T-helper 1 cell (primary cell): ENCODE data around the gene NR1I2.

Experiments
- DNase-seq, 5 donors: peaks; one replicate each; pipeline ENCODE4 v3.0.0-alpha.2; 2012 to 2020
- total RNA-seq, 4 donors: gene quantifications; one replicate each; lab custom pipeline; 2026; lab: John Stamatoyannopoulos, UW

The NR1I2 gene
- total RNA-seq = 0.36 to 0.76 (median 0.50) reads per million in 4 donors

DNA sequence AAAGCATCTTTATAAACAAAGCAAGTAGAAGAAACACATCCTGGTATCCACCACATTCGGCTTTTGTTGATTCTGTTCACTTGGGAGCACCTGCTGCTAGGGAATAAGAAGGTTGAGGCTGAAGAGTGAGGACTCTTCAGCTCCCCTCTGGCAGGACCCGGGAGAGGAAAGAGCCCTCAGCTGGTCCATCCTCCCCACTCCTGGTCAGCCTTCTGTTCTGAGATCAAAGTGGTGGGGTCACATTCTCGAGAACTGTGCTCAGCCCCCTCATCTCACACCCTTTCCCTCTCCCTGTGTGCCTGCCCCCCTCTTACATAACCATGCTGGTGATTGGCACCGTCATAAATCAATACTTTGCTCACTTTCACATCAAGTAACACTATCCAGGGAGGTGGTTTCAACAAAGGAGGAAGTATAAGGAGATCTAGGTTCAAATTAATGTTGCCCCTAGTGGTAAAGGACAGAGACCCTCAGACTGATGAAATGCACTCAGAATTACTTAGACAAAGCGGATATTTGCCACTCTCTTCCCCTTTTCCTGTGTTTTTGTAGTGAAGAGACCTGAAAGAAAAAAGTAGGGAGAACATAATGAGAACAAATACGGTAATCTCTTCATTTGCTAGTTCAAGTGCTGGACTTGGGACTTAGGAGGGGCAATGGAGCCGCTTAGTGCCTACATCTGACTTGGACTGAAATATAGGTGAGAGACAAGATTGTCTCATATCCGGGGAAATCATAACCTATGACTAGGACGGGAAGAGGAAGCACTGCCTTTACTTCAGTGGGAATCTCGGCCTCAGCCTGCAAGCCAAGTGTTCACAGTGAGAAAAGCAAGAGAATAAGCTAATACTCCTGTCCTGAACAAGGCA lies at the start of gene NR1I2:
TSS of gene NR1I2 (plus strand) at position 772 of the 869 bp plus-strand sequence.
- DNase-seq = no peak

DNA sequence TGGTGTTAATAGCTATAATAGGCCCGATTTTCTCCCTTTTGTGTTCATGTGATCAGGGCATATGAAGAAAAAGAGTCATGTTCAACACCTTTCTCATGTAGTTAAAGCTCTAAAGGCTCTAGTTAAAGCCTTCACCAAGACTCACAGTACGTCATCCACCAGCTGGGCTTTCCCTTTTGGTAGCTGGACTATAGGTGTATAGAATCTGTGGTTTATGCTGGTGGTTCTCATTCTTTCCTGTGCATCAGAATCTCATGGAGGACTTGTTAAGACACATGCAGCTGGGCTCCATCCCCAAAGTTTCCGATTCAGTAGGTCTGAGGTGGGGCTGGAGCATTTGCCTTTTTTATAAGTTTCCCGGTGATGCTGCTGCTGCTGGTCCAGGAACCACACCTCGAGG lies 48.1 kb upstream of the NR1I2 start:
- no peak for DNase-seq

DNA sequence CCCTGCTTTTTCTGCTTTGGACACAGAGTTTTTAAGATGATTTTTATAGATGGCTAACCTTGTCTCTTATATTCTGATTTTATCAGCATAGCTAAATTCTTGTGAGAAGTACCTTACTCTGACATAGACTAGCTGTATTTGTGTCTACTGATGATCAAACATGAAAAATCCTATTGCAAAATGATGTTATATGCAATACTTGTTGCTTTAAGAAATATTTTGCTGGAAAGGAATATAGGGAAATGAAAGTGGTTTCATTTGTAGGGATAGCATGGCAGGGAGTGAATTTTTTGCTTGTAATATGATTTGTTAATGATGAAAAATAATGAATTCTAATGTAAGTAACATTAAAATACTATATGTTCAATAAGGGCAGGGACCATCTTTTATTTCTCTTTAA lies 43.2 kb upstream of the NR1I2 start:
- DNase-seq = no peak

DNA sequence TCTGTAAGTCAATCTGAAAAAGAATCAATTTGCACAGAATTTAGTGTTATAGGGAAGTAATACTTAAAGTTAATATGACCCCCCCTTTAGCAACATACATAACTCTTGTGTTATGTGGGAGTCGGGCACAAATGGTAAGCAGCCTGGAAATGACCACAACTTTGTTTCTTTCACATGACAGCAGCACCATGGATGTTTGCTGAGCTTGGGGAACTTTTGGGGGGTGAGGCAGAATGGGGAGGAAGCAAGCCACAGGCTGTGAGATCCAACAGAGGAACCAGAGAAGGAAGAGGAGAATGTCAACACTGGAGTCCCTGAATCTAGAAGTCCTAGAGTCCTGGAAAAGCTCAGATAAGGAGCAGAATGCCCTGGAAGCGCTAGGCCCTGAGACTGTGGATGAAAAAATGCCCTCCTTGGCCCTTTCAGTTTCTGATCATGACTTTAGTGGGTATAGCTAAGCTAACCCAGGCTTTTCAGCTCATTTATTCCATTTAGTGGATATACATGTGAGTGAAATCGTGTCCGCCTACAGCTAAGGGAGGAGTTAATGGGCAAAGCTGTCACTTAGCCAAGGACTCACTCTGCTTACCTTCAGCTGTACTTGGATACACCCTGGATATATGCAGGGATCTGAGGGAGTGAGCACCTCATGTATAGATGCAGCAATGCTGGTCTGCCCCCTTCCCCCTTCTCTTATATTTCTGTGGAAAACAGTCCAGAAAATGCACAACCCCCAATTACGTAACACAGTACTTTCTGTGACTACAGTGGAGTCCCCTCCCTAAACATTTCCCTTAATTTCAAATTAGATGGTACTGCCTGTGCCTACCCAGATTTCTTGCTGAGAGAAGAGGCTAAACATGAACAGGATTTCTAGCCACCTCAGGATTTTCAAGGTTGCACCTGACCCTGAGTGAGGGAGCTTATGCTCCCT lies 40.0 kb upstream of the NR1I2 start:
- DNase-seq = no peak

DNA sequence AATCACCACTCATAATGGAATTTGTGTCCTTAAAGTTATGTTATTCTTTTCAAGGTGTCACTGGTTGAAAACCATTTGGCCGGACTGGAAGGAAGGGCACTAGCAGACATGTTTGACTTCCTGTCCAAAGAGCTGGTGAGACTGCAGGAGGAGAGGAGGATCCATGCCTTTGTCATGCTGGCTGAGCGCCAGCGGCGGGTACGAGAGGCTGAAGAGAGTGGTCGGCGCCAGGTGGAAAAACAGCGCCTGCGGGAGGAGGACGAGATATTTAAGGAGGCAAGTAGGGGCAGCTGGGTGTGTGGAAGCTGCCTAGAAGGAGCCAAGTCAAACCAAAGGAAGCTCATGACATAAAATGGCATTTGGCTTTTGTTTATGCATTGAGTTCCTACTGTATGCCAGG lies 38.0 kb upstream of the NR1I2 start:
- no peak for DNase-seq

DNA sequence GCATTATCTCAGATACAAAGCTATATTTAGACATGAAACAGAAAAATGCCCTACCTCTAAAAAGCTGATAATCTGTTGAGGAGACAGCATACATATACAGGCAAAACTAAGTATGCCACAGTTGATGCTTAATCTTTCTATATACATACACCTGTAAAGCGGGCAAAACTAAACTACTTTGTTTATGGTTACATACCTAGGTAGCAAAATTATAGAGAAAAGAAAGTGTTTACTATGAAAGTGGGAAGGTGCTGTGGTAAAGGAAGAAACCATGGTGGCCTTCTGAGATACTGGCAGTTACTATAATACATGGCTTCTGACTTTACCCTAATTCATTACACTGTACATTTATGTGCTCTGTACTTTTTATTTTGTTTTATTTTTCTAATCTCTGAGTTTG lies 36.0 kb upstream of the NR1I2 start:
- DNase-seq = no peak

DNA sequence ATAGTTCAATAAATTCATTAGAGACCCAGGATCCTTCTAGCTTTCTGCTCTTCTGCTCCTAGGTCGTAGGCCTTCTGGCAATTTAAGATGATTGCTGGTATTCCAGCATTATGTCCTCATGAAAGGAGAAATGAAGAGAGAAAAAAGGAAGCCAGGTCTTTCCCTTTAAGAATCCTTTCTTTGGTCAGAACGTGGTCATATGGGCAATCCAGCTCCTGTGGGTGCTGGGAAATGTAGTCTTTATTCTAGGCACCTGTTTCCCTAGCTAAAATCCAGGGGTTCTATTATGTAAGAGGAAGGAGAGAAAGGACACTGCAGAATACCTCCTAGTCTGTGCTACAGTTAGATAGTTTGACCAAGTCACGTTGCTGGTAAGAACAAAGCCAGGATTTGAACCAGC lies 35.5 kb upstream of the NR1I2 start:
- DNase-seq = no peak

DNA sequence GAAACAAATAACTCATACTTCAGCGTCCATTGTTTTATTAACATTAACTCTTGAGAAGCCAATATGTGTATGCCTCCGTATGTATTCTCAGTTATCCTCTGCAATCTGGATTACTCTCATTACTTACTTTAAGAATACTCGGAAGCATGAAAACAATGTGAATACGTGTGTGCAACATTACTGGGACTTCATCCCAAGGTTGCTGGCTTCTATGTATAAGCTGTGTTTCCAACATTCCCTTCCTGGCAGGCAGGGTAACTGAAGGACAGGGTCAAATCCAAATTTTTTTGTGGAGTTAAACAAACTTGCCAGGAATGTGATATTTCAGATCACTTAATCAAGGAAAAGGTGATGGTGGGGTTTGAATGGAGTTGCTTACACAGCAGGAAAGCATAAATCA lies 34.5 kb upstream of the NR1I2 start:
- no peak for DNase-seq

DNA sequence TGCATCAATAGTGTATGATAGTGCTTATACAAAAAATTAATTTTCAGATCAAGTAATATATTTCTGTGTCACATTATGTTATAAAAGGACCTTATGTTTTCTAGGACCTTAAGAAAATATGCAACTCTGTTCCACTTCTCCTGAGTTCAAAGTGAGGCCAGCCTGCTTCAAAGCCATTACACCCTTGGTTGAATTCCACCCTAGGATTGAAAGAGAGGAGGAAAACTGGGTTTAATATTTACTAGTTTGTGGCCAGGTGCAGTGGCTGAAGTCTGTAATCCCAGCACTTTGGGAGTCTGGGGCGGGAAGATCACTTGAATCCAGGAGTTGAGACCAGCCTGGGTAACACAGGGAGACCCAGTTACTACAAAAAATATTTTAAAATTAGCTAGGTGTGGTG lies 32.9 kb upstream of the NR1I2 start:
- no peak for DNase-seq

DNA sequence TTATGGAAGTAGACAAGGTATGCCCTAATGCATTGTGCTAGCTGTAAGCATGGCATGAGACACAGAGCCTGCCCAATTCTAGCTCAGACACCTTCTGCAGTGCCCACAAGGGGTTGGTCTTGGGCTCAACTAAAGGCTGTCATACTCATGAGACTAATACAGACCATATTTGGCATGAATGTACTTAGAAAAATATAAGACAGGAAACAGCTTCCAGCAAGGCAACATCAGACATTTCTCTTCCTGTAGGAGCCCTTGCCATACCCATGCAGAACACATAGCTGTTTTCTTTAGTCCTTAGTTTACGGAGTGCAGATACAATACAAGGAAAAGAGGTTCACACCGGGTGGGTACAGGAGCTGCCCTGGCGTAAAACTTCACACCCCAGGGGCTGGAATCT lies 30.5 kb upstream of the NR1I2 start:
- DNase-seq = no peak

DNA sequence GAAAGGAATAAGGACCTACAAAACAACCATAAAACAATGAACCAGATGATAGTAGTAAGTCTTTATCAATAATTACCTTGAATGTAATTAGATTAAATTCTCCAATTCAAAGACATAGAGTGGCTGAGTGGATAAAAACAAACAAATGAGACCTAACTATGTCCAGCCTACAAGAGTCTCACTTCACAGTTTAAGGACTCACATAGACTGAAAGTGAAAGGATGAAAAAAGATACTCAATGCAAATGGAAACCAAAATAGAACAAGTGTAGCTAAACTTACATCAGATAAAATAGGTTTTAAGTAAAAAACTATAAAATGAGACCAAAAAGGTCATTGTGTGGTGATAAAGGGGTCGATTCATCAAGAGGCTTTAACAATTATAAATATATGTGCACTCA lies 21.9 kb upstream of the NR1I2 start:
- DNase-seq = no peak

DNA sequence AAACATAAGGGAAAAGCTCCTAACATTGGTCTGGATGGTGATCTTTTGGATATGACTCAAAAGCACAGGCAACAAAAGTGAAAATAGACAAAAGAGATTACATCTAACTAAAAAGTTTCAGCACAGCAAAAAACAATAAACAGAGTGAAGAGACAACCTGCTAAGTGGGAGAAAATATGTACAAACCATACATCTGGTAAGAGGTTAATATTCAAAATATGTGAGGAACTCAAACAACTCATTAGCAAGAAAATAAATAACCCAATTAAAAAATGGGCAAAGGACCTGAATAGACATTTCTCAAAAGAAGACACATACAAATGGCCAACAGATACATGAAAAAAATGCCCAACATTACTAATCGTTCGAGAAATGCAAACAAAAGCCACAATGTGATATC lies 19.0 kb upstream of the NR1I2 start:
- no peak for DNase-seq

DNA sequence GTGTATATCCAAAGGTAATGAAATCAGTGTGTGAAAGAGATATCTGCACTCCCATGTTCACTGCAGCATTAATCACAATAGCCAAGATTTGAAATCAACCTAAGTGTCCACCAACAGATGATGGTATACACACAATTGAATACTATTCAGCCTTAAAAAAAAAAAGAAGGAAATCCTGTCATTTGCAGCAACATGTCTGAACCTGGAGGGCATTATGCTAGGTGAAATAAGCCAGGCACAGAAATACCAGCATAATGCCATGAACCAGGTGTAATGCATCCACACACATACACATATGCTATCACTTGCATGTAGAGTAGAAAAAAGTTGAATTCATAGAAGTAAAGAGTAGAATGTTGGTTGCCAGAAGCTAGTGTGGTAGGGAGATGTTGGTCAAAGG lies 18.4 kb upstream of the NR1I2 start:
- no peak for DNase-seq

DNA sequence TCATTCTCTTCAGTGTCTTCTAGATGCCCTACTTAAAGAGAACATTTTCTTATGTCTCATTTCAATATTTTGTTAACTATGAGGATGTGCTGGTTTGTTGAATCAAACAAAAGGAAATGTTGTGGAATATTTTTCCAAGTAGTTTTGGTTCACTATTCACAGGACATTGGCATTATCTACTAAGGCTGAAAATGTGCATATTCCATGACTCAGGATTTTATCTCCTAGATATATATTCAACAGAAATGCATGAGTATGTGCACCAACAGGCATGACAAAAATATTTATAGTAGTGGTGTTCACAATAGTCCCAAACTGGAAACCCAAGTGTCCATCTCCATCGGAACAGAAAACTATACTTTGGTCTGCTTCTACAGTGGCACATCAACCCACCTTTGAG lies 16.7 kb upstream of the NR1I2 start:
- no peak for DNase-seq

DNA sequence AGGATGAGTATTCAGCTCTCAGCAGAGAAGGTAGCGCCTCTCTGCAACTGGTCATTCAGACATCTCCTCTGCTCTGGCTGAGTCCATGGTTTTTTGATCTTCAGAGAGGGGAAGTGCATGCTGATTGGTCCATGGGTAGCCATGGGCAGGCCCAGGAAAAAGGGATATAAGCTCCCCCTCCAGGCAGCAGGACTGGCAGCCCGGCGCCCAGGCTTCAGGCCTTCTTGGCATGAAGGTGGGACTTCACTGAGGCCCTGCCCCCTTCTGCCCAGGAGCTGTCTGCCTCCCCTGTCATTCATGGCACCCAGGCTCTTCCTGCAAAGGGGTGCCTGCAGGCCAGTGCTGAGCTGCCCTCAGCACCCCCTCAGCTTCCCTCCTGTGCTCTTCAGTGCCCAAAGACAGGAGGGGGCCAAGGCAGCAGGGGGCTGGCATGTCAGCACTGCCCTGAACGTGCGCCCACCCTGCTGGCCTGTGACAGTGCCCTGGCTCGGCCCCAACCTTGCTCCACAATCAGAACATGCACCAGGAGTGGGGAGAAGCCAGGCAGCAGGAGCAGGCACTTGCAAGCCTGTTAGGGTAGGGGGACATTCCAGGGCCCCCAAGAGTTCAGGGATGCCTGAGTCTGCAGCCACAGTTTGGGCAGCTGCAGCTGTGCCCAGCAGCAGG lies 13.8 kb upstream of the NR1I2 start:
- no peak for DNase-seq

DNA sequence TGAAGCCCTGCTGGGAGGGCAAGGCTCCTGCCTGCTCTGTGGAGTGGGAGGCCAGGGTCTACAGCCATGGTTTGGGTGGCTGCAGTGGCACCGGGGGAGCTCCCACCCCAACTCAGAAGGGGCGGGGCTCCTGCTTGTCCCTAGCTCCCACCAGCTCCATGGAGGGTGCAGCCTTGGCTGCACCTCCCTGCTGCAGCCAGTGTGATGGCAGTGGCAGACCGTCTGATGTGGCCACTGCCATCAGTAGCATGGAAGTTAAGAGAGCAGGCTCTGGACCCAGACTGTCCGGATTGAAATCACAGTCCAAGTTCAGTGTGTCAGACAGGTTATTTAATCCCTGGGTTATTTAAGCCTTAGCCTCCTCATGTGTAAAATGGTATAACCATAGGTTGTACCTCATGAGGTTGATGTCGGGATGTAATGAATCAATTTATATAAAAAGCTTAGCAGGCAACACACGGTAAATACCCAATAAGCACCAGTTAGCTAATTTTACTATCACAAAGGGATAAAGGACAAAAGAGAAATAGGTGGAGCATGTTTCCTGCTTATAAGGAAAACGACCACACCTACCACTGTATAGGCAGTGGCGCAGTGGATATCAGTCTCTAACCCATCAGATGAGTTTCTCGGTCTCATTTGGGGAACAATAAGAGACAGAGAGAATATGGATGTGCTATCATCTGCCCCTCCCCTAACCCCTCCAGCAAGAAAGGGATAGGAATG lies 13.1 kb upstream of the NR1I2 start:
- no peak for DNase-seq

DNA sequence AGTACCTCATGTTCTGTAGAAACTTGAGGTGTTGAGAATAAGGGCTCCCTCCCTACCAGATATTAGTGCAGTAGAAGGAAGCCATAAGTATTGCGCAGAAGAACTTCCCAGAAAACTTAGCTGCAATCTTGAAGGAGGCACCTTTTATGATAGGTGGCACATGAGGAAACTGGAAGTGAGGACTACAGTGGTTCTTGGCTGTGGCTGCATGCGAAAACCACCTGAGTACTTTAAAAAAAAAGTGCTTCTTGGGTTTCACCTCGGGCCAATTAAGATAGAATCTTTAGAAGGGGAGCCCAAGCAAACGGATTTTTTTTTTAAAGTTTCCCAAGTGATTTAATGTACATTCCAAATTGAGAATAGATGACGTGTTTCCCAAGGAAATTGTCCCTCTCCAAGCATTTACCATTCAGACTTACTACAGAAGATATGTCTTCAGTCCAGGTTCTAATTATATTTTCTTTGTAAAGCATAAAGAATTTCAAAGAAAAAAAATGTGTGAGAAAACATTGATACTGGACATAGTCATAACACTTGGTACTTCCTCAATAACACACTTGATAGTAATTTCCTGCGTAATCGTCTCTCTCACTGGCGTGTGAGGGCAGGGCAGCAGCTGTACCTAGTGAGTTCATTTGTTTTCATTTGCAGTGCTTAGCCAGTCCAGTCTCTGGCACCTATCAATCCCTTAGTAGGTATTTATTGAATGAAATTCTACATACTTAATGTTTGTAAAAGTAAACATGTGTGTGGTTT lies 12.3 kb upstream of the NR1I2 start:
- DNase-seq = no peak

DNA sequence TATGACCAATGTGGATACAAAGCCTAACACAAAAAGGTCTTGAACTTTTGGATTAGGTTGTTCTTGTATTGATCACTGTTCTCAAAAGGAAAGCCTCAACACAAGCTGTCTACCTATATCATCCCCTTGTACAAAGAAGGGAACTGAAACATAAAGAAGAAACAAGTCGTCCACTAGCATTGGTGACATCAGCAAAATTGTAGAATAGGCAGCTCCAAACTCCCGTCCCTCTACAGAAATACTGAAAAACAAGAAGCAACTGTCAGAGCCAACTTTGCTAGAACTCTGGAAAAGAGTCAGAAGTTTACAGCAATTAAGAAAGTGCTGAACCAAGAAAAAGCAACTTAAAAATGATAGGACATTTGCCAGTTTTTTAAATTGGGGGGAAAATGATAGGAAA lies 7.5 kb upstream of the NR1I2 start:
- DNase-seq = no peak

DNA sequence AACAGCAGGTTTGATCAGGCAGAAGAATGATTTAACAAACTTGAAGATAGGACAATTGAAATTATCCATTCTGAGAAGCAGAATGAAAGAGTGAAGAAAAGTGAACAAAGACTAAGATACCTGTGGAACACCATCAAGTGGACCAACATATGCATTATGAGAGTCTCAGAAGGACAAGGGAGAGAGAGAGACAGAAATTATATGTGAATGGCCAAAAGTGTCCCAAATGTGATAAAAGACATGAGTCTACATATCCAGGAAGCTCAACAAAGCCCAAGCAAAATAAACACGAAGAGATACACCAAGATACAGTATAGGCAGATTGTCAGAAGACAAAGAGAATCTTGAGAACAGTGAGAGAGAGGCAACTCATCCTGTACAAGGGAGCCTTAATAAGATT lies 5.6 kb upstream of the NR1I2 start:
- DNase-seq = no peak

DNA sequence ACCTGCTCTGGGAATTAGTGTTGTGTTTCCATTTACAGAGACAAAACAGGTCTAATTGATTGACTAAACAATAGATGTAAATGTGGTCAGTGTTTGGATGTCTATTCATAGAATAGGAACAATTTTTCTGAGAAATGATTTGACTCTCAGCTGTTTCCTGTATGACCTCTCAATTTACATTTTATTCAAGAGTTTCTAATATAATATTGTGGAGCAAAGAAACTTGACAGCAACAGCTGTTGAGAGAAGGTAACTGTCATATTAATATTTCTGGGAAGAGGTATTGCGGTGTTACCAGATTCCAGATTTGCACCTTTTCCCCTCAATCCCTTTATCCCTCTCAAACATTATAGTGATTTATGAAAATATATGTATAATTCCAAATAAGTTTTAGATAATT lies 3.7 kb upstream of the NR1I2 start:
- DNase-seq = no peak

DNA sequence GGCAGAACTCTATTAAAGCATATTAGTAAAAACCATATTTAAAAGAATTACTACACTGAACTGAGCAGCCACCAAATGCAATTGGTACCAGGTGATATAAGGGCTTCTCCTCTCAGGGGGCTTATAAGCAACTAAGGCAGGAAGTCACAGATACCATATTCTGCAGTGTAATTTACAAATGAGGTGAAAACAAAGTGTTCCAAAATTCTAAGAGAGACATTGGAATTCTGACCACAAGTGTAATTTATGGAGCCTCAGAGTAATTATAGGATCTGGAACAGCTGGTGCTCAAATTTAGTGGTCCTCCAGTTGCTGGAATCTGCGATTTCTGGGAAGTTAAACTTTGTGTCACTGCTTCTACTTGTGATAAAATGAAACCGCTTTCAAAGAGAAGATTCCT lies 3.1 kb upstream of the NR1I2 start:
- DNase-seq = no peak
